Measurements from ENCODE around the gene MDFIC. TPM values are rescaled to one million over a fixed set of nuclear protein-coding genes. Genes with fewer than 3 reads are reported as not detected.

The MDFIC gene
- total and polyA plus RNA-seq, 9 donors: 10.6 to 30.0 (median 17.9) TPM

GRCh38 chr7:114986190-114987180 is 64.6 kb downstream of the MDFIC start:
- H3K9me3 ChIP-seq: no peaks in the 10 kb centered on the region
- no peaks in the 10 kb centered on the region for H3K27me3 ChIP-seq
- WGBS, 3 donors: 76 to 95% (median 86%) methylated on average over 3 of the region's 3 CpGs
- H3K36me3 ChIP-seq: no peaks in the 10 kb centered on the region
- no peak for DNase-seq
- H3K27ac ChIP-seq: no peak overlapping the region
- H3K4me3 ChIP-seq: no peak overlapping the region
- intact Hi-C loops (cut with DNase I): no loop called here
- H3K4me1 ChIP-seq (ENCODE audit: insufficient read depth): no peaks in the 10 kb centered on the region
- TF ChIP-seq EP300 (IDR thresholded peaks at IDR 0.05) (no peak), CTCF (IDR thresholded peaks at IDR 0.05) (no peak), POLR2A (IDR thresholded peaks at IDR 0.05) (no peak)

GRCh38 chr7:114988026-114988425 is 66.1 kb downstream of the MDFIC start:
- H3K27ac ChIP-seq: no peak overlapping the region
- no peaks in the 10 kb centered on the region for H3K36me3 ChIP-seq
- H3K4me1 ChIP-seq (ENCODE audit: insufficient read depth): no peaks in the 10 kb centered on the region
- TF ChIP-seq POLR2A (IDR thresholded peaks at IDR 0.05): no peak
- TF ChIP-seq CTCF (IDR thresholded peaks at IDR 0.05): no peak
- no peak for TF ChIP-seq EP300 (IDR thresholded peaks at IDR 0.05)
- intact Hi-C loops (cut with DNase I): no loop called here
- no peak overlapping the region for H3K4me3 ChIP-seq
- no peaks in the 10 kb centered on the region for H3K27me3 ChIP-seq
- no peaks in the 10 kb centered on the region for H3K9me3 ChIP-seq
- no peak for DNase-seq
- WGBS, 3 donors: 64 to 83% (median 83%) methylated on average over 1 of the region's 1 CpG

GRCh38 chr7:114988755-114989375 is 67.0 kb downstream of the MDFIC start:
- Histone ChIP-seq H3K4me1 (ENCODE audit: insufficient read depth) (no peaks in the 10 kb centered on the region), H3K9me3 (no peaks in the 10 kb centered on the region), H3K27ac (no peak overlapping the region), H3K27me3 (no peaks in the 10 kb centered on the region), H3K36me3 (no peaks in the 10 kb centered on the region), H3K4me3 (no peak overlapping the region)
- WGBS, 3 donors: 41 to 49% (median 47%) methylated on average over 2 of the region's 2 CpGs
- intact Hi-C loops (cut with DNase I): no loop called here
- TF ChIP-seq EP300 (IDR thresholded peaks at IDR 0.05) (no peak), POLR2A (IDR thresholded peaks at IDR 0.05) (no peak), CTCF (IDR thresholded peaks at IDR 0.05) (no peak)
- DNase-seq: peak; percentile 21 to 50 (median 36)

GRCh38 chr7:114989531-114989930 is 67.6 kb downstream of the MDFIC start:
- H3K9me3 ChIP-seq: no peaks in the 10 kb centered on the region
- TF ChIP-seq POLR2A (IDR thresholded peaks at IDR 0.05) (no peak), CTCF (IDR thresholded peaks at IDR 0.05) (no peak), EP300 (IDR thresholded peaks at IDR 0.05) (no peak)
- H3K36me3 ChIP-seq: no peaks in the 10 kb centered on the region
- H3K27me3 ChIP-seq: no peaks in the 10 kb centered on the region
- H3K4me1 ChIP-seq (ENCODE audit: insufficient read depth): no peaks in the 10 kb centered on the region
- intact Hi-C loops (cut with DNase I): no loop called here
- no peak for DNase-seq
- no peak overlapping the region for H3K27ac ChIP-seq
- no peak overlapping the region for H3K4me3 ChIP-seq
- 84 to 94% (median 93%) methylated on average over 5 of the region's 5 CpGs for WGBS, 3 donors
